GM12891 (cell line): ENCODE data around the gene OR5C1.

Experiments
- PAX5 ChIP-seq: IDR thresholded peaks from 2 replicates; pipeline ENCODE4 v1.6.1; 2011; ENCODE audit warnings: low read length, moderate library complexity, mild to moderate bottlenecking; ENCODE audit not compliant: insufficient read depth, severe bottlenecking
- POLR2A ChIP-seq: IDR thresholded peaks from 2 replicates; pipeline ENCODE4 v1.6.1; 2011; ENCODE audit warnings: low read depth, low read length, control low read depth
- POLR2AphosphoS5 ChIP-seq: IDR thresholded peaks from 2 replicates; pipeline ENCODE4 v1.6.1; 2011; ENCODE audit warnings: low read depth, low read length, control low read depth
- SPI1 ChIP-seq: IDR thresholded peaks from 2 replicates; pipeline ENCODE4 v1.6.1; 2011; ENCODE audit warnings: low read depth, low read length, control low read depth
- TAF1 ChIP-seq: IDR thresholded peaks from 2 replicates; pipeline ENCODE4 v1.6.1; 2011; ENCODE audit warnings: low read depth, low read length, control low read depth

GRCh38 chr9:122777935-122778627 lies 10.7 kb upstream of the OR5C1 start:
- TF ChIP-seq POLR2A = no peak
- no peak for TF ChIP-seq POLR2AphosphoS5
- no peak for TF ChIP-seq TAF1
- no peak for TF ChIP-seq PAX5
- no peak for TF ChIP-seq SPI1
